ENCODE measurements around the gene APOD.
"Not testable (repeated sequence)": the region's sequence is repeated elsewhere in the genome, so short reads cannot be mapped to it uniquely, and the experiment has no call there.

DNA sequence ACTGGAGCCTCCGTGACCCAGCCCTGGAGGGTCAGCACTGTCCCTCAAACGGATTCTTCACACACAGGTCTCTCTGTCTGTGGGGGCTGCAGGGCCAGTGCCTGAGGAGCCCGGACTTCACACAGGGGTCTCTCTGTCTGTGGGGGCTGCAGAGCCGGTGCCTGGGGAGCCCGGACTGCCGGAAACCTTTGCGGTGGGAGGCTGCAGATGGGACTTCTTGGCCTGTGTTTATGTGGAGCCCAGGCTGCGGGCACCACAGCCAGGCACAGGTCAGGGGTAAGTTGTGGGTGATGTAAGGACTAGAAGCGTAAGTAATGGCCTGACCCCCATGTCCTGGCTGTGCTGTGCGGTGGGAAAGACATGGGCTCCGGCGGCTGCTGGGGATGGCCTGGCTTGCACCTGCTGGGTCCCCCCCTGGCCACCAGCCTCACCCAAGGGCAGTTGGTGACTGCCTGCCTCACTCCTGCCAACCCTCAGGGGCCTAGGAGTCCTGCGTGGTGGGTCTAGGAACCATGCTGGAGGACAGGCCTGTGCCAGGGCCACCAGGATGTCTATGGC lies 47.3 kb upstream of the APOD start:
- TF ChIP-seq, protein P1, sequence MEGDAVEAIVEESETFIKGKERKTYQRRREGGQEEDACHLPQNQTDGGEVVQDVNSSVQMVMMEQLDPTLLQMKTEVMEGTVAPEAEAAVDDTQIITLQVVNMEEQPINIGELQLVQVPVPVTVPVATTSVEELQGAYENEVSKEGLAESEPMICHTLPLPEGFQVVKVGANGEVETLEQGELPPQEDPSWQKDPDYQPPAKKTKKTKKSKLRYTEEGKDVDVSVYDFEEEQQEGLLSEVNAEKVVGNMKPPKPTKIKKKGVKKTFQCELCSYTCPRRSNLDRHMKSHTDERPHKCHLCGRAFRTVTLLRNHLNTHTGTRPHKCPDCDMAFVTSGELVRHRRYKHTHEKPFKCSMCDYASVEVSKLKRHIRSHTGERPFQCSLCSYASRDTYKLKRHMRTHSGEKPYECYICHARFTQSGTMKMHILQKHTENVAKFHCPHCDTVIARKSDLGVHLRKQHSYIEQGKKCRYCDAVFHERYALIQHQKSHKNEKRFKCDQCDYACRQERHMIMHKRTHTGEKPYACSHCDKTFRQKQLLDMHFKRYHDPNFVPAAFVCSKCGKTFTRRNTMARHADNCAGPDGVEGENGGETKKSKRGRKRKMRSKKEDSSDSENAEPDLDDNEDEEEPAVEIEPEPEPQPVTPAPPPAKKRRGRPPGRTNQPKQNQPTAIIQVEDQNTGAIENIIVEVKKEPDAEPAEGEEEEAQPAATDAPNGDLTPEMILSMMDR (IDR thresholded peaks at IDR 0.05; ENCODE audit: insufficient read depth, low read depth, low read length) = not testable (repeated sequence)
- TF ChIP-seq EZH2 (IDR thresholded peaks at IDR 0.05; ENCODE audit: insufficient read depth, low read length) = not testable (repeated sequence)

All from astrocyte (in vitro differentiated cells and primary cell).